Measurements from ENCODE around the gene PRTFDC1.

Gene PRTFDC1

GRCh38 chr10:24806262-24806661, 146.1 kb downstream of the PRTFDC1 start:
- no peak for FAIRE-seq
- DNase-seq (ENCODE audit: insufficient read length, low spot score), result no peak

- FAIRE-seq (no peak), DNase-seq (ENCODE audit: insufficient read length, low spot score) (no peak)
Measured at GRCh38 chr10:24804956-24805355, 147.4 kb downstream of the PRTFDC1 start.

GRCh38 chr10:24804392-24804791, 148.0 kb downstream of the PRTFDC1 start:
- DNase-seq (ENCODE audit: insufficient read length, low spot score) (no peak), FAIRE-seq (no peak)

DNA sequence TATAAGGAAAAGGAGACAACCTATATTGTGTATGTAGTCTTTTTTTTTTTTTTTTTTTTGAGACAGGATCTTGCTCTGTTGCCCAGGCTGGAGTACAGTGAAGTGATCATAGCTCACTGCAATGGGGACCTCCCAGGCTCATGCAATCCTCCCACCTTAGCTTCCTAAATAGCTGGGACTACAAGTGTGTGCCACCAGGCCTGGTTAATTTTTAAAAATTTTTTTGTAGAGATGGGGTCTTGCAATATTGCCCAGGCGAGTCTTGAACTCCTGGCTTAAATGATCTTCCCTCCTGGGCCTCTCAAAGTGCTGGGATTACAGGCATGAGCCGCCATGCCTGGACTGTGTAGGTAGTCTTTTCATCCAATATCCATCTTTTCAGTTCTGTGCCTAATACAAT, 150.0 kb downstream of the PRTFDC1 start:
- FAIRE-seq, result no peak
- DNase-seq (ENCODE audit: insufficient read length, low spot score), result no peak

DNA sequence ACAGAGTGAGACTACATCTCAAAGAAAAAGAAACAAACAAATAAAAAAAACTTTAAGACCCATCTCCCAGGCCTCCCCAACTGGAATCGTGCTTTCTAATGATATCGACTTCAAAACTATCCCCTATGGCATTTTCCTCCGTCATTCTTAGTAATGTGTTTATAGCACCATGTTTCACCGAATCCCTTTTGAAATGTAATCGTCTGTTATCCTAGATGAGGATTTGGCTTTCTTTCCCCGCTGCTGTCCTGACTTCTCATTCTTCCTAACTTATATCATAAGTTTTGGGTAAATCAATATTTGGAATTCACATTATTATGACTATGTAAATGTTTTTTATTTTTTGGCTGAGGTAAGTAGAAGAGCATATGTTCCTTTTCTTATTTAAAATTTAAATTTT, 151.5 kb downstream of the PRTFDC1 start:
- FAIRE-seq (no peak), DNase-seq (ENCODE audit: insufficient read length, low spot score) (no peak)

Measured in HTR-8/SVneo (cell line).